DMS153 treated with DMSO at 0.1 percent for 48 hours (cell line): ENCODE measurements around the gene LRRTM4.
"Not testable (repeated sequence)": the region's sequence is repeated elsewhere in the genome, so short reads cannot be mapped to it uniquely, and the experiment has no call there.

Experiments used
- DNase-seq: peaks from one replicate; lab custom pipeline; 2025; ENCODE audit not compliant: unreplicated experiment; lab: John Stamatoyannopoulos, UW

Gene LRRTM4

GRCh38 chr2:77088424-77088823 lies 433.8 kb downstream of the LRRTM4 start:
- not testable (repeated sequence) for DNase-seq

- no peak for DNase-seq
These were observed 434.2 kb downstream of the LRRTM4 start for GRCh38 chr2:77087987-77088414.

DNA sequence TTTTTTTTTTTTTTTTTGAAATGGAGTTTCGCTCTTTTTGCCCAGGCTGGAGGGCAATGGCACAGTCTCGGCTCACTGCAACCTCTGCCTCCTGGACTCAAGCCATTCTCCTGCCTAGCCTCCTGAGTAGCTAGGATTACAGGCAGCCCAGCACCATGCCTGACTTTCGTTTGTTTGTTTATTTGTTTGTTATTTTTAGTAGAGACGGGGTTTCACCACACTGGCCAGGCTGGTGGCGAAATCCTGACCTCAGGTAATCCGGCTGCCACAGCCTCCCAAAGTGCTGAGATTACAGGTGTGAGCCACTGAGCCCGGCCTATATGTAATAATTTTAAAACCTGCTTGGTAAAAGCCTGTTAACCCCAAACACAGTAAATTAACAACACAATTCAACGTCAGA lies 435.7 kb downstream of the LRRTM4 start:
- DNase-seq = no peak

GRCh38 chr2:77086051-77086450 lies 436.1 kb downstream of the LRRTM4 start:
- DNase-seq = no peak

DNA sequence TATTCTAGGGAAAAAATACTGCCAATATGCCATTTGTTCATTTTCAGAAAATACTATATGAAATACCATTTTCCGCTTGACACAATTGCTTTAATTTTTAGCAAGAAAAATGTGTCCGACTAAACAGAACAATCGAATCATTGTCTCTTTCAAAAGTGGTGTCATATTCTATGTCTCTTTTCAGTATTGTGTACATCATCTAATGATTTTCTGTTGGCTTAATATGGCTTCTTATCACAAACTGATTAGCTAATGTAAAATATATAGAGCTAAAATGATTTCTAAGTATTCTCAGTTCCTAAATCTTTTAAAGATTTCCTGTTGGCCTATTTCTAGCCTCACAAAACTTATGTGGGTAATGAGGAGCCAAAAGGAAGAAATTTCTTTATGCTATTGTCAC lies 436.6 kb downstream of the LRRTM4 start:
- no peak for DNase-seq

DNA sequence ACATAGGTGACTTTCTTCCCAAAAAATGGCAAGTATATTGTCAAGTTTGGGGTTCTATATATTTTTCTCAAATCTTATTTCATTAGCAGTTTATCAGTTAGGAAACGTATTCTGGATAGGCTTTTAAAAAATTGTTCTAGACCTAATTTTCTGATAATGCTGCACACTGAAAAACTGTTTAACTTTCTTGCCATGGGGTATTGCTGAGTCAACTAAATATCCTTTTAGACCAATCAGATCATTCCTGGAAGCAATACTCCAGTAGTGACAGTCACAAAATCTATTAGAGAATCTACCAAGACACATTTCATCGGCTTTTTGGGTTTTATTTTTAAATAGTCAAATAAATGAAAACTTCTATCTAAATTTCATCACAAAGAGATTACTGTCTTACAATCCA lies 440.6 kb downstream of the LRRTM4 start:
- no peak for DNase-seq

DNA sequence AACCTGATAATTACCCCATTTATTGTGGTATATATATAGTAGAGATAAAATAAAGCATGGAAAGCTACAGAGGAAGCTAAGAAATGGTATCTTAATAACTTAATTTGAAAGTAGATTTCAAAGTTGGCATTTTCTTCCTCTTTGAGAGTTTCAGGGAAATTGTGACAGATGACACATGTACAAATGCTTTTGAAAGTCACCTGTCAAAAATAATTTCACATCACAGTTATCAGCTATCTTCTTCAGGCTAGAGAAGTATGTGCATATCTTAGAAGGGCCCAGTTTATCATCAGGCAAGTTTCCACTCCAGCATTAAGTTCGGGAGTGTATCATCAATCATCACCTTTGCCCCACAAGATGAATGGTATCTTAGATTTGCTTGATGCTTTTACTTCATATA lies 457.9 kb downstream of the LRRTM4 start:
- DNase-seq = no peak

GRCh38 chr2:77054938-77055337 lies 467.2 kb downstream of the LRRTM4 start:
- no peak for DNase-seq

- DNase-seq = no peak
These were observed 475.8 kb downstream of the LRRTM4 start for GRCh38 chr2:77046339-77046738.

GRCh38 chr2:77045456-77045855 lies 476.7 kb downstream of the LRRTM4 start:
- not testable (repeated sequence) for DNase-seq

GRCh38 chr2:77034445-77034844 lies 487.7 kb downstream of the LRRTM4 start:
- DNase-seq = no peak

DNA sequence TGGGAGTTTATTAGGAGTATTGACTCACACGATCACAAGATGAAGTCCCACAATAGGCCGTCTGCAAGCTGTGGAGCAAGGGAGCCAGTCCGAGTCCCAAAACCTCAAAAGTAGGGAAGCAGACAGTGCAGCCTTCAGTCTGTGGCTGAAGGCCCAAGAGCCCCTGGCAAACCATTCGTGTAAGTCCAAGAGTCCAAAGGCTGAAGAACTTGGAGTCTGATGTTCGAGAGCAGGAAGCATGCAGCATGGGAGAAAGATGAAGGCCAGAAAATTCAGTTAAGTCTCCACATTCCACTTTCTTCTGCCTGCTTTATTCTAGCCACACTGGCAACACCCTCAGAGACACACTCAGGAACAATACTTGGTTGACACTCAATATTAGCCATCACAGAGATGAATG lies 492.9 kb downstream of the LRRTM4 start:
- DNase-seq = not testable (repeated sequence)

- no peak for DNase-seq
These were observed 494.1 kb downstream of the LRRTM4 start for GRCh38 chr2:77028032-77028600.

DNA sequence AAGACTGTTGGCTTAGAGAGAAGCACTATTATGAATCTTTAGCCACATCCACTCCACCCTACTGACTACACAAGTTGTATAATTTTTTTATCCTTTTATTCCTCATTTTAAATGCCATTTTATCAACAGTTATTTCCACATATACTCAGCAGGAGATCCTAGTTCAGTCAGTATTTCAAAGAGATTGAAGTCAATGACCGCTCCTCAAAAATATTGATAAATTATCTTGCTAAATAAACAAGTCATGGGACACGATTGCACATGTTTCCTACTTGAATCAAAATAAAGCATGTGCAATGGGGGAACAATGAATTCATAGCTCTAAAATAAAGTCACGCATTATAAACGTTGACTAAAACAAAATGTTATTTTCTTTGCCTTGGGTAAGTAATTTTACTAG lies 496.5 kb downstream of the LRRTM4 start:
- DNase-seq = no peak

- DNase-seq = no peak
These were observed 501.0 kb downstream of the LRRTM4 start for GRCh38 chr2:77021161-77021560.

- DNase-seq = no peak
These were observed 504.0 kb downstream of the LRRTM4 start for GRCh38 chr2:77018219-77018618.

- DNase-seq = no peak
These were observed 504.8 kb downstream of the LRRTM4 start for GRCh38 chr2:77017355-77017745.

DNA sequence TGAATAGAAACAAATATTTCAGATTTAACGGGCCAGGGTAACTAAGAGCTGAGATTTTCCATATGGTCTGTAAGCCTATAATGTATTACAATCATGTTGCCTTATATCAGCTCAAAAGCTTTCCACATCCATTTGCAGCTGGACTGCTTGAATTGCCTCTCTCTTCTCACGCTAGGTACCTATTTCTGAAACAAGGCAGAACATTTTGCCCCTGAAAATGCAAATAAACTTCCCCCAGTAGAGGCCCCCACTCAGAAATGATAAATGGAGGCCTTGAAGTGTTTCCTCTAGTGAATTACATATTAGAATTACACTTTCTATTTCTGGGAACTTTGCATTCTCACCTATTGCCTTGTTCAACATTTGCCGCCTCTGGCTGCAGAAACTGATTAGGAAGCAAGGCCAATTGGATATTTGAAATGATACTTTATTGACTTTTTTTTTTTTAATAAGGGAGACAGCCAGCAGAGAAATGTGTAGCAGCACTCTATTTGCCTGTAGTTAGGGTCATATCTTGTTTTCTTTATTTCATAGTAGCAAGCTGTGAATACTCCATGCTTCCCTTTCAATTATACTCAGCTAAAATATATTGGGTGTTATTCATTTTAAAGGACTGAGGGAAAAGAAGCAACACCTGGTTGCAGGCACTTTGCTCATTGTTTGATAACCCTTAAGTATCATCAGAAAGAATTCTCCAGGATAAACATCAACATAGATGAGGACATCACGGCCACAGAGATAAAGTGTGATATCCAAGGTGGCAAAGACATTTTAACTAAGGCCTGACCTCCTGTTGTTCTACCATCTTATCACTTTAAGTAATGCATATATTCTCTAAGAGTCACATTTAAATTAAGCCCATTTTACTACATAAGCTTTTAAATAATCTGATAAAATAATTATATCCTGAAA lies 505.5 kb downstream of the LRRTM4 start:
- no peak for DNase-seq

- no peak for DNase-seq
These were observed 508.2 kb downstream of the LRRTM4 start for GRCh38 chr2:77013953-77014352.

DNA sequence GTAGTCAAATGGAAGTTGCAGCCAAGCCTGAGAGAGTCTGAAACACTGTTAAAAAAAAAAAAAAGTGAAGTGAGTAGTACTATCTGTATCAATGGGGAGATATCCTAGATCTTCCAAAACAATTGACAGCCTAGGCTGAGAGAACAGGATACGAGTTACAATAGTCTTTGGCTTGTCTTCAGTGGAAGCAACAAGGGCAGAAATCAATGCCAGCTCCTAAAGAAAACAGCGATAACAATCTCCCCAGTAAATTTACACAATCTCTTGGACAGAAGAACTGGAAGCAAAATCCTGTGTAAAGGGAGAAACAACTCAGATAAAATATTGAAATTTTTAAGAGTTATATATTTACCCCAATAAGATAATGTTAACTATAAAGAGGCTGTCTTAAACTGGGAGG lies 508.7 kb downstream of the LRRTM4 start:
- no peak for DNase-seq

GRCh38 chr2:77009307-77009706 lies 512.9 kb downstream of the LRRTM4 start:
- DNase-seq = no peak

- DNase-seq = no peak
These were observed 513.3 kb downstream of the LRRTM4 start for GRCh38 chr2:77008853-77009252.

- no peak for DNase-seq
These were observed 514.5 kb downstream of the LRRTM4 start for GRCh38 chr2:77007686-77008085.
